ENCODE measurements around the gene BCL10.

Gene BCL10

GRCh38 chr1:85276215-85276977, at the start of gene BCL10:
Gene BCL10 (minus strand): TSS chr1:85276632. CDS start chr1:85276352, 280 bp downstream.
- peaks cover 50% of the 10 kb centered on the region for H3K4me1 Mint-ChIP-seq (ENCODE audit: low read depth)
- H3K9me3 Mint-ChIP-seq: no peaks in the 10 kb centered on the region
- peak within 1 kb of the TSS; percentile 95 for H3K27ac Mint-ChIP-seq
- peaks cover 21% of the 10 kb centered on the region for H3K27me3 Mint-ChIP-seq (ENCODE audit: low read depth)
- DNase-seq (ENCODE audit: low spot score): peak; percentile 98
- peaks cover 27% of the 10 kb centered on the region for H3K36me3 Mint-ChIP-seq (ENCODE audit: low read depth)
- peak within 1 kb of the TSS; percentile 90 for H3K4me3 Mint-ChIP-seq

DNA sequence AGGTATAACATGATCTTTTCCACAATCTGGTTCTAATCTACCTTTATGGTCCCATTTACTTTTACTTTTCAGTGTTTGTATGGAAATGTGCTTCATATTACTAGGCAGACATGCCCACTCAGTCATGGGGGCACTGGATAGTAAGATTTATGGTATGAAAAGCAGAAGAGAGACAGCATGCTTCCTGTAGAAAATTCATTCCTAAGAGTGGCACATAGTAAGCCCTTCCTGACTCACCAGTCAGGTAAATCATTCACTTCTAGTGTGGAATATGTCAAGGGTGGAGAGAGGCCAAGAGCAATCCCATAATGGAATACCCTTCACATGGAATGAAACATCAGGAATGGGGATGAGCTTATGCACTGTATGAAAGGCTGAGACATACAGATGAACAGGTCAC, 49.5 kb upstream of the BCL10 start:
- peaks cover 40% of the 10 kb centered on the region for H3K27me3 Mint-ChIP-seq (ENCODE audit: low read depth)
- no peaks in the 10 kb centered on the region for H3K9me3 Mint-ChIP-seq
- no peaks in the 10 kb centered on the region for H3K36me3 Mint-ChIP-seq (ENCODE audit: low read depth)
- peaks cover 3% of the 10 kb centered on the region for H3K4me1 Mint-ChIP-seq (ENCODE audit: low read depth)
- no peak overlapping the region for H3K27ac Mint-ChIP-seq
- no peak for DNase-seq (ENCODE audit: low spot score)
- H3K4me3 Mint-ChIP-seq: no peak overlapping the region

GRCh38 chr1:85323770-85324169, 47.3 kb upstream of the BCL10 start:
- Mint-ChIP-seq H3K36me3 (ENCODE audit: low read depth) (no peaks in the 10 kb centered on the region), H3K4me1 (ENCODE audit: low read depth) (peaks cover 6% of the 10 kb centered on the region), H3K27me3 (ENCODE audit: low read depth) (peaks cover 41% of the 10 kb centered on the region), H3K4me3 (no peak overlapping the region), H3K9me3 (no peaks in the 10 kb centered on the region), H3K27ac (no peak overlapping the region)
- DNase-seq (ENCODE audit: low spot score): no peak

- no peak overlapping the region for H3K27ac Mint-ChIP-seq
- no peaks in the 10 kb centered on the region for H3K9me3 Mint-ChIP-seq
- H3K36me3 Mint-ChIP-seq (ENCODE audit: low read depth): no peaks in the 10 kb centered on the region
- H3K27me3 Mint-ChIP-seq (ENCODE audit: low read depth): peaks cover 48% of the 10 kb centered on the region
- H3K4me1 Mint-ChIP-seq (ENCODE audit: low read depth): peaks cover 6% of the 10 kb centered on the region
- H3K4me3 Mint-ChIP-seq: no peak overlapping the region
- DNase-seq (ENCODE audit: low spot score): no peak
Observed at GRCh38 chr1:85322655-85323054, 46.2 kb upstream of the BCL10 start.

DNA sequence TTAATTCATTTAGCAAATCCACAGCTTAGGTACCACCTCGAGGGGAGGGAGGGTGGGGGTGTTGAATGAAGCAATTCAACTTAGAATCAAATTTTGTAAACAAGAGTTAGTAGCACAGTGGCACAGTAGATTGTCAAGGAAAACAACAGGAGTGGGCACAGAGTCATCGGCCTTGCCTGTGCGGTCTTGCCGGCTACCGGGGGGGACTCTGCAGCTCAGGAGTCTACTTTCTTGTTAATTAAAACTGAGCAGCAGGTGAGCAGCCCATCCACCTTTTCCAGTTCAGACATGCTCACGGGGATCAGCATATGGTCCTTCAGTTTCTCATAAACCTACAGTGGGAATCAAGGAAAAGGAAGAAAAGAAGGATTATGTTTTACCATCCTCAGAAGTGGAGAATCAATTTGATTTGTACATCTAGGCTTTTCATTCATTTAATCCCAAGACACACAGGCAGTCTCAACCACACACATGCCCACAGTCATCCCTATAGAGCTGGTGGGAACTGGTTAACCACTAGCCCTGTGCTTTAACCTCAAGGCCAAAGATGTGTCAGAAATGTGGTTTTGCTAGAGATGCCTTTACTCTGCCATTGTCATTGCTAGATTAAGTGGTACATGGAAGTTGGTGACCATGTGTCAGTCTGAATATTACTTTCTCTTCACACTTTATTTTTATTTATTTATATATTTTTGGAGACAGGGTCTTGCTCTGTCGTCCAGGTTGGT, 45.0 kb upstream of the BCL10 start:
- H3K4me3 Mint-ChIP-seq: no peak overlapping the region
- H3K9me3 Mint-ChIP-seq: no peaks in the 10 kb centered on the region
- H3K27ac Mint-ChIP-seq: no peak overlapping the region
- peaks cover 6% of the 10 kb centered on the region for H3K4me1 Mint-ChIP-seq (ENCODE audit: low read depth)
- DNase-seq (ENCODE audit: low spot score): peak; percentile 68
- H3K36me3 Mint-ChIP-seq (ENCODE audit: low read depth): no peaks in the 10 kb centered on the region
- H3K27me3 Mint-ChIP-seq (ENCODE audit: low read depth): peaks cover 55% of the 10 kb centered on the region

GRCh38 chr1:85320371-85321131, 44.1 kb upstream of the BCL10 start:
- H3K4me3 Mint-ChIP-seq: no peak overlapping the region
- no peaks in the 10 kb centered on the region for H3K36me3 Mint-ChIP-seq (ENCODE audit: low read depth)
- no peak overlapping the region for H3K27ac Mint-ChIP-seq
- no peak for DNase-seq (ENCODE audit: low spot score)
- H3K9me3 Mint-ChIP-seq: no peaks in the 10 kb centered on the region
- peaks cover 6% of the 10 kb centered on the region for H3K4me1 Mint-ChIP-seq (ENCODE audit: low read depth)
- peaks cover 57% of the 10 kb centered on the region for H3K27me3 Mint-ChIP-seq (ENCODE audit: low read depth)

- Mint-ChIP-seq H3K4me1 (ENCODE audit: low read depth) (peaks cover 6% of the 10 kb centered on the region), H3K4me3 (no peak overlapping the region), H3K36me3 (ENCODE audit: low read depth) (no peaks in the 10 kb centered on the region), H3K9me3 (no peaks in the 10 kb centered on the region), H3K27ac (no peak overlapping the region), H3K27me3 (ENCODE audit: low read depth) (peaks cover 55% of the 10 kb centered on the region)
- no peak for DNase-seq (ENCODE audit: low spot score)
Observed at GRCh38 chr1:85319931-85320330, 43.5 kb upstream of the BCL10 start.

DNA sequence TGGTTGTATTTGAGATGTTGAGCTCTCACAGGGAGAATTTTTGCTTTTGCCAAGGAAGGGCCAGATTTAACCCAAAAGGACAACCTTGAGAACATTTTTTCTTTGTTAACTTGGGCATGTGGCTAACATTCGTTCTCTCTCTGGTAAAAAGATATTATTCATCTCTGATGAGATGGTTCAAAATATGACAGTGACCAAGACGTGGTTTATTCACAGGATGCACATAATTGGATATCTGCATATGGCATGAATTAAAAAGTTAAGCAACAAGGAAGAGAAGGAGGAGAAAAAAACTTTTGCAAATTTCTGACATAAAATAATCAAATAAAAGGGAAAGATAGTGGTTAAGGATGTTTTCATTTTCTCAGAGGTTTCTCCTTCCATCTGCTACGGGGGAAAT, 43.1 kb upstream of the BCL10 start:
- no peak for DNase-seq (ENCODE audit: low spot score)
- Mint-ChIP-seq H3K4me1 (ENCODE audit: low read depth) (peaks cover 6% of the 10 kb centered on the region), H3K27me3 (ENCODE audit: low read depth) (peaks cover 55% of the 10 kb centered on the region), H3K9me3 (no peaks in the 10 kb centered on the region), H3K4me3 (no peak overlapping the region), H3K27ac (no peak overlapping the region), H3K36me3 (ENCODE audit: low read depth) (no peaks in the 10 kb centered on the region)

DNA sequence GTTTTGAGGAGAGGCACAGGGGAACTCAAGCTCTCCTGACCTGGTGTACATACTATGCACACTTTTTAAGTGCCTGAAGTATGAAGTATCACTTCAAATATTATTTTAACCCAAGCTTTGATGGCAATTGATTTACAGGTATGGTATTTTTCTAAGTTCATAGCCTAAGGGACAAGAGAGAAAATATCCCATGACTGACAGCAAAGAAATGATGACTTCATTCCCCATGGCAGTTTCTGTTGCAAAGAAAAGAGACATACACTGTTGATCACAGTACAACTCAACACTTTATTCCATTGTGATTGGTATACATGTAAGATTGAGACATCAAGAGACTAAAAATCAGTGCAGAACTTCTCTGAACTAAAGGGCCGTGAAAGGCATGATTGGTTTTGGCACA, 41.8 kb upstream of the BCL10 start:
- H3K36me3 Mint-ChIP-seq (ENCODE audit: low read depth): no peaks in the 10 kb centered on the region
- H3K9me3 Mint-ChIP-seq: no peaks in the 10 kb centered on the region
- H3K27me3 Mint-ChIP-seq (ENCODE audit: low read depth): peaks cover 60% of the 10 kb centered on the region
- no peak for DNase-seq (ENCODE audit: low spot score)
- no peak overlapping the region for H3K27ac Mint-ChIP-seq
- no peak overlapping the region for H3K4me3 Mint-ChIP-seq
- peaks cover 6% of the 10 kb centered on the region for H3K4me1 Mint-ChIP-seq (ENCODE audit: low read depth)

DNA sequence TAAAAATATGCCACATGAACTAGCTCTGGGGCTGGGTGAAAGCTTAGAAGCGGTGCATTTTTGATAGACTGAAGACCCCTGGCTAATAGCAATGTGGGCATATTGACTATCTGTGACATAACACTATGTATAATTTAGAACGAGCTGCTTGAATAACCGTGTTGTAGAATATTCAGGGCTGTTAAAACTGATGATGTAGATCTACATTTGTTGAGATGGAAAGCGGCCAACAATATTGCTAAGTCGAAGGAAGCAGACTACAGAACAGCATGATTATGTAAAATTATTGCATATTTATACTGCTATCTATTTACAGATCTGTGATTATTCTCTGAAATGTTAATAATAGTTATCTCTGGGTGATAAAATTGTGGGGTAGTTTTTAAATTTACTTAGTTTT, 41.1 kb upstream of the BCL10 start:
- Mint-ChIP-seq H3K36me3 (ENCODE audit: low read depth) (no peaks in the 10 kb centered on the region), H3K4me1 (ENCODE audit: low read depth) (peaks cover 6% of the 10 kb centered on the region), H3K4me3 (no peak overlapping the region), H3K9me3 (no peaks in the 10 kb centered on the region), H3K27me3 (ENCODE audit: low read depth) (peaks cover 63% of the 10 kb centered on the region), H3K27ac (no peak overlapping the region)
- DNase-seq (ENCODE audit: low spot score): no peak

- Mint-ChIP-seq H3K4me1 (ENCODE audit: low read depth) (peaks cover 4% of the 10 kb centered on the region), H3K27me3 (ENCODE audit: low read depth) (peaks cover 70% of the 10 kb centered on the region), H3K27ac (no peak overlapping the region), H3K9me3 (no peaks in the 10 kb centered on the region), H3K36me3 (ENCODE audit: low read depth) (no peaks in the 10 kb centered on the region), H3K4me3 (no peak overlapping the region)
- DNase-seq (ENCODE audit: low spot score): no peak
Observed at GRCh38 chr1:85316321-85316720, 39.9 kb upstream of the BCL10 start.

- H3K36me3 Mint-ChIP-seq (ENCODE audit: low read depth): no peaks in the 10 kb centered on the region
- H3K27ac Mint-ChIP-seq: no peak overlapping the region
- no peak for DNase-seq (ENCODE audit: low spot score)
- H3K4me3 Mint-ChIP-seq: no peak overlapping the region
- peaks cover 2% of the 10 kb centered on the region for H3K4me1 Mint-ChIP-seq (ENCODE audit: low read depth)
- H3K27me3 Mint-ChIP-seq (ENCODE audit: low read depth): peaks cover 71% of the 10 kb centered on the region
- no peaks in the 10 kb centered on the region for H3K9me3 Mint-ChIP-seq
Observed at GRCh38 chr1:85315789-85316188, 39.4 kb upstream of the BCL10 start.

GRCh38 chr1:85314726-85315125, 38.3 kb upstream of the BCL10 start:
- no peaks in the 10 kb centered on the region for H3K36me3 Mint-ChIP-seq (ENCODE audit: low read depth)
- H3K4me1 Mint-ChIP-seq (ENCODE audit: low read depth): no peaks in the 10 kb centered on the region
- H3K27me3 Mint-ChIP-seq (ENCODE audit: low read depth): peaks cover 72% of the 10 kb centered on the region
- H3K4me3 Mint-ChIP-seq: no peak overlapping the region
- H3K9me3 Mint-ChIP-seq: no peaks in the 10 kb centered on the region
- DNase-seq (ENCODE audit: low spot score): no peak
- H3K27ac Mint-ChIP-seq: no peak overlapping the region

All from T-helper 2 cell treated with Interferon-gamma antibody and Interleukin-4, amounts not matched to agents 5 μg/mL and 100 μg/mL, for 36 hours (primary cell).